ENCODE results near the gene SLC13A5.

Gene SLC13A5

GRCh38 chr17:6640536-6641246, 72.5 kb downstream of the SLC13A5 start, which contains the start of the genes KIAA0753 and TXNDC17:
Gene KIAA0753 (minus strand): TSS chr17:6640711. CDS start chr17:6635103, 5,608 bp downstream.
Gene TXNDC17 (plus strand): TSS chr17:6641060. CDS start chr17:6641083, 23 bp downstream.
- peaks cover 27% of the 10 kb centered on the region for H3K36me3 ChIP-seq (replicated peaks)
- peaks cover 14% of the 10 kb centered on the region for H3K4me1 ChIP-seq
- no peaks in the 10 kb centered on the region for H3K9me3 ChIP-seq
- no peaks in the 10 kb centered on the region for H3K27me3 ChIP-seq (ENCODE audit: low read depth)
- in situ Hi-C loops (cut with MboI; ENCODE audit: low sequenced_read_pairs): no loop called here
- DNase-seq (ENCODE audit: low spot score in 2 of 2): peak; percentile 83 to 95
- H3K4me3 ChIP-seq: peak within 1 kb of the TSS; percentile 77

GRCh38 chr17:6639586-6640535, 73.3 kb downstream of the SLC13A5 start:
- Histone ChIP-seq H3K4me1 (peaks cover 14% of the 10 kb centered on the region), H3K9me3 (no peaks in the 10 kb centered on the region), H3K36me3 (replicated peaks) (peaks cover 25% of the 10 kb centered on the region), H3K4me3 (peak overlapping the region; percentile 77), H3K27me3 (ENCODE audit: low read depth) (no peaks in the 10 kb centered on the region)
- peak in 1 of 2 experiments; percentile 58 for DNase-seq (ENCODE audit: low spot score in 2 of 2)
- in situ Hi-C loops (cut with MboI; ENCODE audit: low sequenced_read_pairs): no loop called here

GRCh38 chr17:6639014-6639585, 74.1 kb downstream of the SLC13A5 start:
- Histone ChIP-seq H3K36me3 (replicated peaks) (peaks cover 18% of the 10 kb centered on the region), H3K27me3 (ENCODE audit: low read depth) (no peaks in the 10 kb centered on the region), H3K4me3 (peak overlapping the region; percentile 77), H3K9me3 (no peaks in the 10 kb centered on the region), H3K4me1 (peaks cover 14% of the 10 kb centered on the region)
- no peak for DNase-seq (ENCODE audit: low spot score in 2 of 2)
- in situ Hi-C loops (cut with MboI; ENCODE audit: low sequenced_read_pairs): no loop called here

- no peaks in the 10 kb centered on the region for H3K9me3 ChIP-seq
- in situ Hi-C loops (cut with MboI; ENCODE audit: low sequenced_read_pairs): no loop called here
- no peak overlapping the region for H3K4me3 ChIP-seq
- peaks cover 14% of the 10 kb centered on the region for H3K4me1 ChIP-seq
- DNase-seq (ENCODE audit: low spot score in 2 of 2): no peak
- peaks cover 17% of the 10 kb centered on the region for H3K36me3 ChIP-seq (replicated peaks)
- H3K27me3 ChIP-seq (ENCODE audit: low read depth): no peaks in the 10 kb centered on the region
Measured at GRCh38 chr17:6638046-6638908, 74.9 kb downstream of the SLC13A5 start.

GRCh38 chr17:6637458-6637840, 75.7 kb downstream of the SLC13A5 start:
- DNase-seq (ENCODE audit: low spot score in 2 of 2): no peak
- in situ Hi-C loops (cut with MboI; ENCODE audit: low sequenced_read_pairs): no loop called here
- no peaks in the 10 kb centered on the region for H3K27me3 ChIP-seq (ENCODE audit: low read depth)
- H3K4me1 ChIP-seq: peaks cover 6% of the 10 kb centered on the region
- peaks cover 17% of the 10 kb centered on the region for H3K36me3 ChIP-seq (replicated peaks)
- no peak overlapping the region for H3K4me3 ChIP-seq
- no peaks in the 10 kb centered on the region for H3K9me3 ChIP-seq

GRCh38 chr17:6636616-6637457, 76.3 kb downstream of the SLC13A5 start:
- Histone ChIP-seq H3K27me3 (ENCODE audit: low read depth) (no peaks in the 10 kb centered on the region), H3K9me3 (no peaks in the 10 kb centered on the region), H3K36me3 (replicated peaks) (peaks cover 21% of the 10 kb centered on the region), H3K4me1 (peaks cover under 1% of the 10 kb centered on the region; the same call in 1 of the 2 replicates), H3K4me3 (no peak overlapping the region)
- in situ Hi-C loops (cut with MboI; ENCODE audit: low sequenced_read_pairs): no loop called here
- DNase-seq (ENCODE audit: low spot score in 2 of 2): no peak

GRCh38 chr17:6636105-6636504, 77.1 kb downstream of the SLC13A5 start:
- no peak for DNase-seq (ENCODE audit: low spot score in 2 of 2)
- Histone ChIP-seq H3K4me3 (no peak overlapping the region), H3K4me1 (no peaks in the 10 kb centered on the region), H3K27me3 (ENCODE audit: low read depth) (no peaks in the 10 kb centered on the region), H3K36me3 (replicated peaks) (peaks cover 29% of the 10 kb centered on the region), H3K9me3 (no peaks in the 10 kb centered on the region)
- in situ Hi-C loops (cut with MboI; ENCODE audit: low sequenced_read_pairs): no loop called here

Measured in HAP-1 (cell line).